NCI-H748 (cell line): Measurements from ENCODE around the gene OPCML.
A peak's percentile ranks its signal among the peaks of the same experiment; 100 is the strongest.

Experiments
- DNase-seq: peaks from one replicate; lab custom pipeline; 2025; ENCODE audit not compliant: unreplicated experiment; lab: John Stamatoyannopoulos, UW

The OPCML gene

DNA sequence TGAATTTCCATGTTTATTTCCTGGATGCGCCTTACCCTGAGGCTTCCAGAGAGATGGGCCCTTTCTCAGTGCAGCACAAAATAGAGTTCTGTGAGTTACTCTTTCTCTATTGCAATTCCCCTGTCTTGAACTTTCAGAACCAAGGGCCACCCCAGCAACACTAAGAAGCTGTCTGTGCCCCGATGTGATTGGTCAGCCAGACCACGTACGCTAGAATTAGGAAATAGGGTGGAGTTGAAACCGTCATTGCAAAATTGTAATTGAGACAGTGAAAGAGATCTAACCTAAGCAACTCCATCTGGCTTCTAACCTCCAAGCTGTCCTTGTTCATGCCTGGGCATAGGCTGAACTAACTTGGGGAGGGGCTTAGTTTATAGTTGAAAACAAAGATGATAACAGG lies 981.3 kb downstream of the OPCML start:
- DNase-seq = no peak

DNA sequence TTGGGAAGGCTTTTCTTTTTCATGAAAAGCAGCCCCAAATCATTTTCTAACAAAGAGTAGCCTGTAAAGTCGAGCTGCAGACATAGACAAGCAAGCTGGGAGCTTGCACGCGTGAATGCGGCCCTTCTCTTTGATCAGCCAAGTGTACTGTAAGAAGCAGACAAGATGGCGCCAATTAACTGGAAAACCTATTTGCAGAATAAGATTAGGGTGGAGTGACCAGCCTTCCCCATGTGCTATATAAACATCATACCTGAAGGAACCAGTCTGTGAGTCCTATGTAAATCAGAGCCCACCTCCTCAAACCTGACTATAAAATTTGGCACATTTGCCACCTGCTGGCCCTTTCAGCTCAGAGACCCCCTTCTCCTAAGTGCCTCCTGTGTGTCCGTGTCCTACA lies 982.7 kb downstream of the OPCML start:
- no peak for DNase-seq

DNA sequence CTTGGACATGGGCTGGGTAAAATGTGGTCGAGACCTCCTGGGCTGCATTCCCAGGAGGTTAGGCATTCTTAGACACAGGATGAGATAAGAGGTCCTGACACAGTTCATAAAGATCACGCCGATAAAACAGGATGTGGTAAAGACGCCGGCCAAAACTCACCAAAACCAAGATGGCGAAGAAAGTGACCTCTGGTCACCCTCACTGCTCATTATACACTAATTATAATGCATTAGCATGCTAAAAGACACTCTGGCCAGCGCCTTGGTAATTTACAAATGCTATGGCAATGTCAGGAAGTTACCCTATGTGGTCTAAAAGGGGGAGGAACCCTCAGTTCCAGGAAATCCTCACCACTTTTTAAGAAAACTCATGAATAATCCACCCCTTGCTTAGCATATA lies 983.3 kb downstream of the OPCML start:
- no peak for DNase-seq

DNA sequence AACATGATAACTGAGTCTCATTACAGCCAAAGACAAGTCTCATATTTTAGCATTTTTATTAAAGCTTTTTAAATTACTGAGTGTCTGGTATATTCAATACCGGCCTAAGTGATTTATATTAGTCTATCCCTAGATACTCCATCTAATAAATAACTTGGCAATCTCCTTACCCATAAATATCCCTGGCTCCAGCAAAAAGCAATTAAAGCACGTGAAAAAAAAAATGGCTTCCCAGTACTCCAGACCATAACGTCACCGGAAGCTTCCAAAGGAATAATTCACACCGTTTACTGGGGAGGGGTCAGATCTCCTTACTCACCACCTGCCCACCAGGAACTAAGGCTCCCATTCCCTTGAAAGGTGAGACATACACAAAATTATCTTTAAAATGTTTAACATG lies 988.3 kb downstream of the OPCML start:
- DNase-seq = no peak

DNA sequence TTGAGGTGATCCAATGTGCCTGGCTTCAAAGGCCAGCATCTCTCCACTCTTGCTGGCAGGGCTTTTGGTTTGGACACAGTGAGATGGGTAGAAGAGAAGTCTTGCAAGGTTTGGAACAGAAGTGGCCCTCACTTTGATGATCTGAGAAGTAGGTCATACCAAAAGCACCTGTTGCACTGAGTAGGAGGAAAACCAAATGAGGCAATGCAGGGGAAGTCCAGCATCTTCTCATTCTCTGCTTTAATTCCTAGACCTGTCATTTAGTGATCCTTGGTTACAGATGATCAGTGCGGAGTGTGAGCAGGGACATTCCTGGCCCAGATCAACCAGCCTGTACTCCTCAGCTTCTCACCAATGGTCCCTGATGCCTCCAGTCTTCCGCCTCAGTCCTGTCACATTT lies 990.5 kb downstream of the OPCML start:
- DNase-seq = no peak

DNA sequence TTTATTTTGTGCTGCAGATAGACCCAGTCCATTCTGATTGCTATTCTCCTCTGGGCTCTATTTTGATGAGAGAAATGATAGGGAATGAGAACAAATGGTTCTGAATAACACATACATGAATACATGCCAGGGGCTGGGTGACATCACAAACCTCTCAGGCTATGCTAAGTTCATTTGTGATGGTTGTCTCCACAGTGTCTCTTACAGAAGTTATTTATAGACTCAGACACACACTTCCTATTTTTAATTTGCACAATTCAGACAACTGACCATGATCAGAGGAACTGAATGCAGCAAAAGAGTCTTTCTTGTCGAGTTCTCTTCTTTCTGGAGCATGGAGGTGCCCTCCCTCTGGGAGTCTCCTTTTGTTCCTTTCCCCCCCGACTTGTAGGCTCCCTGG lies 991.7 kb downstream of the OPCML start:
- DNase-seq = no peak

DNA sequence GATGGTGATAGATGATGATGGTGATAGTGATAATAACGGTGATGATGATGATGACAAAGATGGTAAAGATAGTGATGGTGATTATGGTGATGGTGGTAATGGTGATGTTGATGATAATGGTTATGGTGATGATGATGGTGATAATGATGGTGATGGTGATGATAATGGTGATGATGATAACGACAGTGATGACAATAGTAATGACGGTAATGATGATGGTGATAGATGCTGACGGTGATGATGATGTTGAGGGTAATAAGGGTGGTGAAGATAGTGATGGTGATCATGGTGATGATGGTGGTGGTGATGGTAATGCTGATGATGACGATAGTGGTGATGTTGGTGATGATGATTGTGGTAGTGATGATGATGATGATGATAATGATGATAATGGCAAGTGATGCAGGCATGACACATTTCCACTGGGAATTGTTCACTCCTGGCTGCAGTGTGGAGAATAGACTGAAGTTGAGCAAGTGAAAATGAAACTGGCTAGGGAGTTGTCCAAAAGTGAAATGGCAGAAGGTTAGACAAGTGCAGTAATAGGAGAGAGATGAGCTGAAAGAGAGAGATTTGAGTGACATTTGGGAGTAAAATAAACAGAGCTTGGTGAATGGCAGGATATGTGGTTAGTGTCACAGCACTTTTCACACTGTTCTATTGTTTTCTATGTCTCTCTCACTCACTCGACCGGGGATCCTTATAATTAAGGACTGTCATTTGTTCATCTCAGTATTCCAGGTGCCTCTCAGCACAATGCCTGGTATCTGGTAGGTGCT lies 992.5 kb downstream of the OPCML start:
- peak; percentile 81 for DNase-seq

DNA sequence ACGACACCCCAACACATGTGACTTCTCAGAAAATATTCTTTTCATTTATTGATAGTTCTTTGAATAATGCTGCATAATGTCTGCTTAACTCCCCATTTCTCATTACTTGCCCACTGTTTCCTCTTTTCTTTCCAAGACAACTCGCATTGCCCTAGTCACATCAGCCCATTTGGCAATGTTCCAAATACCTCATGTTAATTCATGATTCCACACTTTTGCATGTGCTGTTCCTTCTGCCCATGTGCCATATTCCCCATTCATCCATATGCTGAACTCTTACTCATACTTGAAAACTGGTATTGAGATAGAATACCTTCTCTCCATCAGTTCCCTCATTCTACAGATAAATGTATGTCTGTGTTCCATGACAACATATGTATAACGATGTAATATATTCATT lies 993.7 kb downstream of the OPCML start:
- no peak for DNase-seq

DNA sequence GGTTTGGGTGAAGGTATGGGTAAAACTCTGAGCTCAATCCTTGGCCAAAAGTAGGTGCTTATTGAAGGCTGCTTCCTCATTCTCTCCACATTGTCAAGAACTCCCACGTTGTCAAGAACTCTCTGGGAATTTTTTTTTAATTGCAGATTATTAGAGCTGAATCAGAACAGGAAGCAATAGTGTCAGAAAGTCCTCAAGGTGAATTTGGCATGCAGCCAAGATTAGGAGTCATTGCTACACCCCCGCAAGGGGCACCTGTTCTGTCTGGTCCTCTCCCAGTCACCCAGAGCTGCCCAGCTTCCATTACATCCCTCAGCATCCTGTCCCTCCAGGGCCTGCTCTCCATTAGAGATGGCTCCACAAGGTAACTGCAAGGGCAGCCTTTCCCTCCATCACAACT lies 996.5 kb downstream of the OPCML start:
- DNase-seq = peak; percentile 71

DNA sequence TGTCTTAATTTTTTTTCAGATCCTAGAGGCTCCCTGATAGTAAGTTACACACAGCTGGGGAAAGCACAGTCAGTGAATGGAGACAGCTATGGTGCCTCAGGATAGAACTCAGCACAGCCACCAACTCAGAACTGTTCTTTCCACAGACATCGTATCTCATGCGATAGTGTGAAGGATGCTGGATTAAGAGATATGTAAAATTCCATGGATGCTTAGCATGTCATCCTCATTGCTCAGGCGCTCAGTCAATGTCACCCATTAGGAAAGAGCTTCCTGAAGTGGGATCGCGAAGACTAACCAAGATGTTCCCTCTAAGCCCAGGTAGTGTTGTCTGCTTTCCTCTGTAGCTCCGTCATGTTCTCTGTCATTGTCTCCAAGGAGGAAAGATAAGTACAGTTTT lies 1000.4 kb downstream of the OPCML start:
- DNase-seq = no peak

DNA sequence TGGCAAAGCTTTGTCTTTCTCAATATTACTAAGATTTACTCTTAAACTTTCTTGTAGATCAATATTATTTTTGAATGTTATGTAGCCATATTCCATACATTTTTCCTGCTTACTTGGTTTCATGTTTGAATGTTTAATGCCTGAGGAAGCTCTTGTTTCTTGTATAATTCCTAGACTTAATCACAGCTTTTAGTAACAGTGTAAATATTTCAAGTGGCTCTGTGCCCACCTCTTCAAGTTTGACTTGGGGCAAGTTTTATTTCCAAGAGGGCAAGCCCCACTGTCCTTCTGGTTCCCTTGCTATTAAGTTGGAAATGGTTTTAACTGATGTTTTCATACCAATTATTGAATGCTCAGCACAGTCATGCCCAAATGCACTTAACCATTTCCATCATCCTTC lies 1004.1 kb downstream of the OPCML start:
- peak; percentile 10 for DNase-seq

DNA sequence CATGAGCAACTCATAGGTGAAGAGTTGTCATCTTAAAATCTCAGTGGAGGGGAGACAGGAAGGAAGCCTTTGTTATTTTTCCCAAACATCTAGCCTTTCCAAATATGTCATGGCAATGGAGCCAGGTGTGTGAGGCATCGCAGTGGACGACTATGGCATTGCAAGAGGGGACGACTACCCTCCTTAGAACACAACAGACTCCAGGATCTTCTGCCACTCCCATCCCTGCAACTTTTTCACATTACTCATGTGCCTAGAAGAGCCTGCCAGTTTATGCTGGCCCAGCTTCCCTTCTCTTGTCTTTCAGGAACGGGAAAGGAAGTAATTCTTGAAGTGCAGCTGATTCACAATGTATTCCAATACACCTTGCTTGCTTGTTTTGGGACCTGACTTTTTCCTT lies 1008.4 kb downstream of the OPCML start:
- no peak for DNase-seq

DNA sequence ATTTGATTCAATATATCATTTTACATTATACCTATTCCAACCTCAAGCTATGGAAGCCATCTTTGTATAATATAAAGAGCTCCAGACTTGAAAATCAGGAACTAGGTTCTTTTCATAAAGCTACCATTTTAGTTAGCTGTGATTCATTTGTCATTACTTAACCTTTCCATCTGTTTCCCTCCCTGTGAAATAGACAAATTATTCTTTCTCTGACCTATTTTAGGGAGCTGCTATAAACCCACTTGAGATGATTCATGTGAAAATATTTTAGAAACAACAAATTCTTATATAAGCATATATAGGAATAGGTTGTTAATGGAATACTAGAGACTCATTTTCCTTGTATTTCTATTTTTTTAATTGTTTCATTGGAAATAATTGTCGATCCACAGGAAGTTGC lies 1012.1 kb downstream of the OPCML start:
- no peak for DNase-seq

DNA sequence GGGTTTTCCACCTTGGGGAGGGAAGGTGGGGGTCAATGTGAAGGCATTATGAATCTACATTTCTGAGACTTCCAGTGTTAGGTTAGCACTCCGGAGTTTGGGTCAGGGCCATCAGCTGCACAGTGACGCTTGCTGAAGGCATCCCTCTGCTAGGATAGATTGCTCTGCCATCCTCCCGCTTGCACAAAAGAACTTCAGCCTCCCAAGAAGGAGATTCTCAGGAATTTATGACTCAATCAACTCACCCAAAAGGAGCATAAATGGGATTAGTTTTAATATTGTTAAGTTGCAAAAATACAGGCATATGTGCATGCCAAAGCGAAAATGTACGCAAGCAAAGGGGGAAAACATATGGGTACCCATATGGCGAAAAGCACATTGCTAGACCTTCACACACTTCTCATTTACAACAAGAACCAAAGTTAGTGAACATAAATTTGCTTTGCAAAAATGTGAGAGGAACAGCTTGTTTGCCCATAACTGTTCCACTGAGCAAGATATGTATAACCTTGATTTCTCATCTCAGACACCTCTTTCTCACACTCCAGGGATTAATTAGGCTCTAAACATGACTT lies 1013.0 kb downstream of the OPCML start:
- DNase-seq = no peak

DNA sequence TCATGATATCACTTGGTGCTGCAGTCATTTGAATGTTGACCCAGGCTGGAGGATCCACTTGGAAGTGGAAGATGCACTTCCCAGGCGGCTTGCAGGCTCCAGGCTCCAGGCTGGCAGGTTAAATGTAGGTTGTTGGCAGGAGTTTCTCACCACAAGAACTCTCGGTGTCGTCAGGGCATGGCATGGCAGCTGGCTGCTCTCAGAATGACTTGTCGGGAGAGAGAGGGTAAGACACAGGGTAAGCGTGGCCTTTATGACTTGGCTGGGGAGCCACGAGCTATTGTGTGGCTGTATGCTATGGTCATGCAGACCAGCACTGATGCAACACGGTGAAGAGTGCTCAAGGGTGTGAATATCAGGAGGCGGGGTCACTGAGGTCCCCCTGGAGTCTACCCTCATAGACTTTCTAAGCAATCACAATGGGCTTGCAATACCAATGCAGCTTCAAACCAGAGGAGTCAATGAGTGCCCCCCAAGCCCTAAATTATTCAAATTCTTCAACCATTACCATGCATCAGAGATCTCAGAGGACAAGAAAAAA lies 1027.7 kb downstream of the OPCML start:
- DNase-seq = no peak

DNA sequence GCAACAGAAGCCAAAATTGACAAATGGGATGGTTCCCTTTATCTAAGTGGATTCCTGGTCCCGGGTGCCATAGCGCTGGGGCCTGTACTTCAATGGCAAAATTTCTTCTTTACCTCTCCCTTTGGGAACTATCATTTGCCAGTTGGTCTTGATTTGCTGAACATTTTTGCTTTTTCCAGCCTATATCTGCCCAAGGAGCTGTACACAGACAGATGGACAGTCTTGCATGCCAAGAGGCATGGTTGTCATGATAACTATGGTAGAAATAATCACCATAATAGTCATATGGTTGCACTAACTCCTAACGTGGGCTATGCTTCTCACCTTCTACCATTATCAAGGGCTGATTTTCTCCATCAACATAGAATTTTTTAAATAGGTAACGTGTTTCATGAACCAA lies 1030.9 kb downstream of the OPCML start:
- DNase-seq = no peak

DNA sequence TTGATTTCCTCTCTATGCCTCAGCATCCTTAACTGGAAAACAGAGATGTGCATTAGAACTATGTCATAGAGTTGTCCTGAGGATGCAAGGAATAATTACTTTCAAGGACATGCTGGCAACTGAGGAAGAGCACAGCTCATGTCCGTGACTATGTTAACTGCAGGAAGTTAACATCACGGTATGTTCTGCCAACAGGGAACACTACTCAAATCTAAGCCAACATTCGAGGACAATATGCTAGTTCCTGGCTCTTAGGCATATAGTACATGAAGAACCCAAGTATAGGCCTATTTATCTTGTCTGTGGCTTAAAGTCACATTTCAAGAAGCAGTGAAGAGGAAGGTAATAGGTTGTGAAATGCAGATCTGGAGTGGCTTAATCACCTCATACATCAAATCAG lies 1032.6 kb downstream of the OPCML start:
- no peak for DNase-seq

DNA sequence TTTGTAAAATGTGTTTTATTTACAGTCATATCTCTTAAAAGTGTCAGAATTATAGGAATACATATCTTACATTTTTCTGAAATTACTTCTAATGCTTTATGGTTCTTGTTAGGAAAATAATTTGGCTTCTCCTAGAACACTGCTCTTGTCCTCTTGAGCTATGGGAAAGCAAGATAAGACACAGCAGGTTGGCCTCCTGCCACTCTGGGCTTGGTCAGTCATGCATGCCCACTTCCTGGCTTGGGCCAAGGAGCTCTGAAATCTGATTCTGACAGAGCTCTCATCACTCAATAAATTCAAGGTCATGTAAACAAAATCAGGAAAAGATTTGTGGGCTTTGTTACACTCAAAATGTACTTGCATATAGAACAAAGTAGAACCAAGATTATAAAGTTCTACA lies 1036.0 kb downstream of the OPCML start:
- DNase-seq = peak; percentile 20

DNA sequence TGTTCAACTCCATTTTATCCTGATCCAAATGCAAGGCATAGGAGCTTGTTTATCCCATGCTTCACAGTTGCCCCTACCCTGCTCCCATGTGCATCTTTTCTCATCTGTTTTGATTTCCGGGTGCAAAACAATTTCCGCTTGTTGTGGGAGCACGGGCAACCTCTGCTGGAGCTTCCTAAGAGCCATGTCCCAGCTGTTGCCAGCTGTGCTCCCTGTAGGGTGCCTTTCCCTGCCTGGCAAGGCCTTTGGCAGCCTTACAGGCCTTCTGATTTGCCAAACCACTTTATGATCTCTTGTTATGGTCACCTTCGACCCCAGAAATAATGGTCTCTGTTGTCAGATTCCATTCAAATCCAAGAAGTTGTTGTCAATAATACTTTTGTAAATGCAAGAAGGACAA lies 1038.5 kb downstream of the OPCML start:
- peak; percentile 77 for DNase-seq

DNA sequence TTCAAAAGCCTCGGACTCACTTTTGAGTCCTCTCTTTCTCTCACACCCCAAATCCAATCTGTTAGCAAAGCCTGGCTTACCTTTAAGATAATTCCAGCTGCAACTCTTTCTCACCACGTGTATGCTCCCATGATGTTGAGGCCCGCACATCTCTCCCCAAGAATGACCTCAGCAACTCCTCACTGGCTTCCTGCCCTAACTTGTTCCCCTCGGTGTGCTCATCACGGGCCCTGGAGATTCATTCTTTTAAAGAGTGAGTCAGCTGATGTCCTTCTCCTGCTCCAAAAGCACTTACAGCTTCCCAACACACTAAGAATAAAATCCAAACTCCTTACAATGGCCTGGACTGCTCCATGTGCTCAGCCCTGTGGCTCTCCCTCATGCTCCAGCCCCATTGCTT lies 1041.3 kb downstream of the OPCML start:
- no peak for DNase-seq

DNA sequence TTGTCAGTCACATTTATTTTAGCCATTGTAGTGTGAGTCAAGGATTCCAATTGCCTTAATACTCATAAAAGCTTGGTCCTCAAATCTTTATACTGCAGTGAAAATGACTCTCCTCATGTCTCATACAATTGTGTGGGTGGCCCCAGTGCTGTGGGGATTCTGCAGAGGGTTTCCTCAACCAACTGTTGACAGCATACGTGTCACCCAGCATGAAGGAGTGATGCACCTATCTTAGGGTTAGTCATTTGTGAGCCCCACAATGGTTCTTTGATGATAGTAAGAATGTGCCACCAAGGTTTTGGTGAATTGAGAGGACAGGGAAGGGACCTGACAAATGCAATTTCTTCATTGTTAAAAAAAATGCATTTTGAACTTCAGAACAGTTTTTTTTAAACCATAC lies 1046.2 kb downstream of the OPCML start:
- no peak for DNase-seq

DNA sequence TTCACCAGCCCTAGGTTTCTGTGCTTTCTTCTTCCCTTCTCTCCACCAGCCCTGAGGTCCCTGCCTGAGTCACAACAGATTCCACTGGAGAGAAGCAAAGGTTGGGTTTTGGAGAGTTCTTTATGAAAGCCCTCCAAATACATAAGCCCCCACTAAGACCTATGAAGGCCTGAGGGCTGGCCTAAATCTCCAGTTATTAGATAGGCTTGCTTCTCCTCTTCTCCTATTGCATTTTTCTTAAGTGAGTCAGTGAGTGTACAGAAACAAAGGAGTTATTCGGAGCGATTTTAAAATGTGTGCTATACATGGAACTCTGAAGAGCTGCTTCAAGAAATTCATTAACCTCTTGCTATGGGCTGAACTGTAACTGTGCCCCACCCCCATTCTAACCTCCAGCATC lies 1057.3 kb downstream of the OPCML start:
- no peak for DNase-seq
